ENCODE results near the gene SLC25A39.
"Not testable (repeated sequence)": the region's sequence is repeated elsewhere in the genome, so short reads cannot be mapped to it uniquely, and the experiment has no call there.

Gene SLC25A39, protein sequence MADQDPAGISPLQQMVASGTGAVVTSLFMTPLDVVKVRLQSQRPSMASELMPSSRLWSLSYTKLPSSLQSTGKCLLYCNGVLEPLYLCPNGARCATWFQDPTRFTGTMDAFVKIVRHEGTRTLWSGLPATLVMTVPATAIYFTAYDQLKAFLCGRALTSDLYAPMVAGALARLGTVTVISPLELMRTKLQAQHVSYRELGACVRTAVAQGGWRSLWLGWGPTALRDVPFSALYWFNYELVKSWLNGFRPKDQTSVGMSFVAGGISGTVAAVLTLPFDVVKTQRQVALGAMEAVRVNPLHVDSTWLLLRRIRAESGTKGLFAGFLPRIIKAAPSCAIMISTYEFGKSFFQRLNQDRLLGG

DNA sequence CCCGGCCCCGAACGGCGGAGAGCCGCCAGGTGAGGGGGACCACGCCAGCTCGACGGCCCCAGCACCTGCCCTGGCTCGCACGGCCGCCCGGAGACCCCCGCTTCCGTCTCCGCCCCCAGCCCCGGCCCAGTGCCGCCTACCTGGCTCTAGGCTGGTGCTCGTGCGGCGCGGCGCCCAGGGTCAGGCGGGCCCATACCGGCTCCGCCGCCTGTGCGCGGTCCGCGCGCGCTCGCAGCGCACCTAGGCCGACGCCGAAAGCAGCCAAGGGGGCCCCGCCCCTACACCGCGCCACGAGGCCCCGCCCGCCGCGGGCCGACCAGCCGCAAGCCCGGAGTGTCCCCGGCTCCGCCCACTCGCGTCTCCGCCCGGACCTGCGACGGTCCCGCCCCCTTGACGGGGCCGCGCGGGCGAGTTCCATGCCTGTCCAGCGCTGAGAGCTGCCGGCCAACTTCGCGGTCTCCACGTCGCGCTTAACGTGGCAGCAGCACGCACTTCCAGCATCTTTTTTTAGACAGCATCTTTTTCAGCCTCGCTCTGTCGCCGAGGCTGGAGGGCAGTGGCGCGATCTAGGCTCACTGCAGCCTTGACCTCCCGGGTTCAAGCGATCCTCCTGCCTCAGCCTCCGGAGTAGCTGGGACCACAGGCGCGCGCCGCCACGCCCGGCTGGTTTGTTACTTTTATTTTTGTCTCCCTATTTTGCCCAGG lies at the start of gene SLC25A39:
Gene SLC25A39, minus strand, starts transcription at position 253 of the 705 bp plus-strand sequence. CDS start 1,261 bp downstream, outside the sequence.
- DNase-seq = peak; percentile 81

DNA sequence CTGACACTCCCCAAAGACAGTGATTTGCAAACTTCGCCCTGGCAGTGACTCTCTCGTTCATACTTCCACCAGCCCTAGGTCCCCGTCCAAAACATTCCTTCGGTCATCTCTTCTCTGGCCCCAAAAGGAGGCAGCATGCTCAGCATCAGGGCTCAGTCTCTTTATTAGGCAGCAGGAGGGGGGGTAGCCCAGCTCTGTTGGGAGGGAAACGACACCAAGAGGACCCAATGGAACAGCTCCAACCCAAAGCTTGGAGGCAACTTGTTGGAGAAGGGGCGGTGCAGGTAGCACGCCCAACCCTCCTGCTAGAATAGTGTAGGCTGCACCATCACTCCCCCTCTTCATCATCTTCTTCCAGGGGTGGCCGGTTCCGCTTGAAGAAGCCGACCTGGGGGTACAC lies 47.4 kb upstream of the SLC25A39 start:
- no peak for DNase-seq

DNA sequence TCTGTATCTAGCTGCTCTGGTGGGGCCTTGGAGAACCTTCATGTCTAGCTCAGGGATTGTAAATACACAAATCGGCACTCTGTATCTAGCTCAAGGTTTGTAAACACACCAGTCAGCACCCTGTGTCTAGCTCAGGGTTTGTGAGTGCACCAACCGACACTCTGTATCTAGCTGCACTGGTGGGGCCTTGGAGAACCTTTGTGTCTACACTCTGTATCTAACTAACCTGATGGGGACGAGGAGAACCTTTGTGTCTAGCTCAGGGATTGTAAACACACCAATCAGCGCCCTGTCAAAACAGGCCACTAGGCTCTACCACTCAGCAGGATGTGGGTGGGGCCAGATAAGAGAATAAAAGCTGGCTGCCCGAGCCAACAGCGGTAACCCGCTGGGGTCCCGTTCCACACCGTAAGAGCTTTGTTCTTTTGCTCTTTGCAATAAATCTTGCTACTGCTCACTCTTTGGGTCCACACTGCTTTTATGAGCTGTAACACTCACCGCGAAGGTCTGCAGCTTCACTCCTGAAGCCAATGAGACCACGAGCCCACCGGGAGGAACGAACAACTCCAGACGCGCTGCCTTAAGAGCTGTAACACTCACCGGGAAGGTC lies 44.9 kb upstream of the SLC25A39 start:
- DNase-seq = not testable (repeated sequence)

DNA sequence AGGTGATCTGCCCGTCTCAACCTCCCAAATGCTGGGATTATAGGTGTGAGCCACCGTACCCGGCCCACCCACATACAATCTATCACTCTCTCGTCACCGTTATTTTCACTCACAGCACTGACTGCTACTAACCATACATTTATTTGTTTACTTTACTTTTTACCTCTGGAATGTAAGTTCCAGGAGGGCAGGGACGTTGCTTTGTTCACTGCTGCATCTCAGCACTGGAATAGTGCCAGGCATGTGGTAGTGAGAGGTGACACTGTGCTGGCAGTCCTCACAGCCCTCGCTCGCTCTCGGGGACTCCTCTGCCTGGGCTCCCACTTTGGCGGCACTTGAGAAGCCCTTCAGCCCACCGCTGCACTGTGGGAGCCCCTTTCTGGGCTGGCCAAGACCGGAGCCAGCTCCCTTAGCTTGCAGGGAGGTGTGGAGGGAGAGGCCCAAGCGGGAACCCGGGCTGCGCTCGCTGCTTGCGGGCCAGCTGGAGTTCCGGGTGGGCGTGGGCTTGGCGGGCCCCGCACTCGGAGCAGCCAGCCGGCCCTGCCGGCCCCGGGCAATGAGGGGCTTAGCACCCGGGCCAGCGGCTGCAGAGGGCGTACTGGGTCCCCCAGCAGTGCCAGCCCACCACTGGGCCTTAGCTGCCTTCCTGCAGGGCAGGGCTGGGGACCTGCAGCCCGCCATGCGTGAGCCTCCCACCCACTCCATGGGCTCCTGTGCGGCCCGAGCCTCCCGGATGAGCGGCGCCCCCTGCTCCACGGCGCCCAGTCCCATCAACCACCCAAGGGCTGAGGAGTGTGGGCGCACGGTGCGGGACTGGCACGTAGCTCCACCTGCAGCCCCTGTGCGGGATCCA lies 44.0 kb upstream of the SLC25A39 start:
- DNase-seq = not testable (repeated sequence)

DNA sequence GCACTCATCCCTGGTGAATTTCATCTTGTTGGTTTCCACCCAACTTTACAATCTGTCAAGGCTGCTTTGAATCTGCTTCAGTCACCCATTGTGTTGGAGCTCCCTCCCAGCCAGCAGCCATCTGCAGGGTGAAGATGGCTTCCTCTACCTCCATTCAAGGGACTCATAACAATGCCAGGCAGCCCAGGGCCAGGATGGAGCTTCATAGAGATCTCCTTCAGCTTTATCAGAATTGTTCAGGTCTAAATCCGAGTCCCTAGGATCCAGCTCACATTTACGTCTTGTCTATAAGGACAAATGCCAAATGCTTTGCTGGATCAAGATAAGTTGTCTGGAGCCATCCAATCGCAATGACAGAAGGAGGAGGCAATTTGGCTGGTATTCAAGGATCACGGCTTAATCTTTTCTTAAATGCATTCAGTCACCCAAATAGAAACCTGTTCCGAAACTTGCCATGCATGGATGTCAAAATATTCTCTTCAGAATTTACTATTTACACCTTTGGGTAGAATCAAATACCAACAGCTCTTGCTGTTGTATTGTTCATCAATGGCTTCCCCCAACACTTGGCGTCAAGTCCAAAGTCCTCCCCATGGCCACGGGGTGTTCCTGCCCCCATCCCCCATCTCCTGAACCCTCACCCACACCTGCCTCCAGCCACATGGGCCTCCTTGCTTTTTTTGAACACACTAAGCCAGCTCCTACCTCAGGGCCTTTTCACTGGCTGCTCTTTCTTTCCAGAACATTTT lies 42.8 kb upstream of the SLC25A39 start:
- peak; percentile 12 for DNase-seq

DNA sequence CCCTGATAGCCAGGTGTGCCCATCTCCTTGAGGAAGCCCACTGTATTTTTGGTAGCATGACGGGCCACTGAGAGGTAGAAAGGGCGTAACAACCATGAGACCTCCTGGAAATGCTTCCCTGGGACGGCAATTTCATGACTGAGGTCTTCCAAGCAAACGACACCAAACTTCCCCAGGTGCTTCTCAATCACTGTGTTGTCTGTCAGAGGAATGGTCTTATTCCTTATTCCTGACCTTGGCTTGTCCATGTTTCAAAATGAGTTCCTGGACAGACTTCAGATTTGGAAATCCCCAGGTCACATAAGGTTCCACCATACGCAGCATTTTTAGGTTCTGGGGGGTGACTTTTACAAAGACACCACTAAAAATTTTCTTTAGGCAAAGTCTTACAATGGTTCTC lies 40.4 kb upstream of the SLC25A39 start:
- DNase-seq = not testable (repeated sequence)

DNA sequence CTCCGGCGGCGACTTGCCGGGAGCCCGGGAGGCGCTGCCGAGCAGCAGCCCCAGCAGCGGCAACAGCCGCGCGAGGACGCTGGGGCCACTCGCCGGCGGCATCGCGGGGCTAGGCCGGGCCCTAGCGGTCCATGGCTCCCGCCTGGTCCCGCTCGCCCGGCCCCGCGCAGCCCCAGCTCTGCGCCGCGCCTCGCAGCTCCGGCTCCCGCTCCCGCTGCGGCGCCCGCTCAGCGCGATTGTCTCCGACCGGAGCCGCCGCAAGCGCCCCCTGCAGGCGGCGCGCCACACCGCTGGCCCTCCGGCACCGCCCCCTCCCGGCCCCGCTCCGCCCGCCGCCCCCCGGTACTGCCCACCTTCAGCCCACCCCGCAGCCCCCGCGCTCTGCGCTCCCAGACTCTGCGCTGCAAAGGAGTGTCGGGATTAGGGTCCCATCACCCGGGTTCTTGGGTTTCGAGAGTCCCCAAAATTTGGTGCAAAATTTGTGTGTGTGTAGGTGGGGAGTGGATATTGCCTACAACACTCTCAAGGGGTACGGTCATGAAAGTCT lies 39.1 kb upstream of the SLC25A39 start, which contains the start of gene FAM171A2:
Gene FAM171A2, minus strand, starts transcription at position 241 of the 547 bp plus-strand sequence. Its CDS starts 139 bp downstream, at position 102.
- DNase-seq = peak; percentile 42

DNA sequence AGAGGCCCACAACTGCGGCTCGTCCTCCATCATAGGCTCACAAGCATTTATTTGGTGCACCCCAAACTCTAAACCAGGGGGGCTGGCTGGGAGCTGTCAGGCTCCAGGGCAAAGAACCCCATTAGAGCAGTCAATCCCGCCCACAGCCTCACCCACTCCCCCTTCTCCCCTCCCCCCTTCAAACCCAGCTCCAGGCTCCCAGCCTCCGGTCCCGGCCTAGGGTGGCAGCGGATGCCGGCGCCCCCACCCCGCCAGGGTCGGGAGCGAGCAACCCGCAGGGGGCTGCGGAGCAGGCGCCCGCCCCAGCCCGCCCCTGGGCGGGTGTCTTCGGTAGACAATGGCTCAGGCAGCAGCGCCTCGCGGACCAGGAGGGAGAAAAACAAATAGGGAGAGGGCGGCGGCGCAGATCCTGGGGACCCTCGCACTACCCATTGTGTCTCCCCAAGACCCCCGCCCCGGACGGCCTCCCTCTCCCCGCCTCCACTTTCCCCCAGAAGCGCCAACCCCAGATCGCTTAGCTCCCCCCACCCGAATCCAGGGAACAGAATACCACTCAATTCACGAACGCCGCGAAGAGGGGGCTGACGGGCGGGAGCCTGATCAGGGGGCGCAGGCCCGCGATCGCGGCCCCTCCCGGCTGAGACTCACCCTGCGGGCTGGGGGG lies 38.5 kb upstream of the SLC25A39 start:
- peak; percentile 7 for DNase-seq

DNA sequence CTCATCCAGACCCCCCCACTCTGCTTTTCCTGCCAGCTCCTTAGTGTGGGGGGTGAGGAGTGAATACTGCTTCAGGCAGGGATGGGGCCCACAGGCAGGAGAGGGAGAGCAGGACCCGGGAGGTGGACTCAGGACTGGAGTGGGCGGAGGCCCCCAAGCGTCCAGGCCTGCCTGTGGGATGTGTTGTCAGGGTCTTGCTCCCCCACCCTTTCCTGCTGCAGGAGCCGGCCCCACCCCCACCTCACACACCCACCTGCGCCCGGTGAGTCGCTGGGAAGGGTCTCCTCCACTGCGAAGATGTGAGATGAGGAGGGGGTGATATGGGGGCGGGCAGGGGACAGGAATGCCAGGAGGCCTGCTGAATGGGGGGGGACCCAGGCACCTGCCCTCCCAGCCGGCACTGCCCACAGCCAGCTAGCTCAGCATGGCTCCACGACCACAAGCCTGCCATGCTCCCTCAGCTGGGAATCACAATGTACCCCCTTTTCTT lies 37.9 kb upstream of the SLC25A39 start:
- DNase-seq = no peak

DNA sequence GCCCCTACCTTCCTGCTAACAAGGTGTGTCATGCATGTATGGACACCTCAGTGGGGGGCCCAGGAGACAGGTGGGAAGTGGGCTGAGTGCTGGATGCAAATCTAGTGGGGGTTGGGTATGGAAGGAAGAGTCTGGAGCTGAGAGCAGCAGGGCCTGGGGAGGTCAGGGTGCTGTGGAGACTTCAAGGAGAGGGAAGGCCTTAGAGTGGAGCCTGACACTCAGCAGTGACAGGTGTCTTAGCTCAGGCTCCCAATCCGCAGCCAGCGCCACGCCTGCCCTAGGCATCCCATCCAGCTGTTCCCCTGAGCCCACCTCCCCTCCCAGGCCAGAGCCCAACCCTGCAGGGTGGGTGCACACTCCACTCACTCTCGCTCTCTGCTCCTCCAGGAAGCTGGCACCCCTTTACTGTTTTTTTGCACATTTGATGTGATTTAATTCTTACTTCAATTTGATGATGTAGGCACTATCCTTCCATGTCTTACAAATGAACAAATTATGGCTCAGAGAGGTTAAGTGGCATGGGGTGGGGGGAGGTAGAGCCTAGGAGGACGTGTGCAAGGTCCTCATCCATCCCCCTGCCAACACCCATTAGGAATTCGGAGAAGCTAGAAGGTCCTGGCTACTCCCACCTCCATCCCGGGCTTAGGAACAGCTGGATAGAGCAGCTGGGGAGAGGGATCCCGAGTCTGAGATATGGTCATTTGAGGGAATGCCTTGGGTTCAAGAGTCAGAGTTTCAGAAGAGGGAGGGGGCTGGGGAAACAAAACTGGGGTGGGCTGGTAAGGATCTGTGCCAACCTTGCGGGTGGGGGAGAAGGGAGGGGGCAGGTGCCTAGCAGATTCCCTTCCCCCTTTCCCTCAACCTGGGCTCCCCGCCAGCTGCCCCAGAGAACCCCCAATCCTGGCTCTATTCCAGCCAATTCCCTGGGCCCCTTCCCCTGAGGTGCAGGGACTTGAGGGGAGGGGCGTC lies 37.0 kb upstream of the SLC25A39 start:
- peak; percentile 27 for DNase-seq

DNA sequence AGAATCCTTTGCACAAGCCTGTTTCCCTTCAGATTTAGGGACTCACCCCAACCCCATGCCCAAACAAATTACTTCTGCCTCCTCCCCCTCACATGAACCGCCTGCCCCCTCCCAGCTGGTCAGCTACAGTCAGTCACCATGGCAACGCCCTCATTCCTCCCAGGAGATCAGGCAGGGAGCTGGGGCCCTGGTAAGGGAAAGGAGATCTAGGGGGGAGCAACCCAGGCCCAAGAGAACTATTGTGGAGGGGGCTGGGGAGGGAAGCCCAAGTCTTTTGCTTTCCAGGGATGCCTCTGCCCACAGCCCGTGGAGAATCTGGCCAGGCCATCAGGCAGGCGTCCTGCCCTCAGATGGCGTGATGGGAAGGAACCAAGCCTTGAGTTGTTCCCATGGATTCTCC lies 36.2 kb upstream of the SLC25A39 start:
- DNase-seq = no peak

DNA sequence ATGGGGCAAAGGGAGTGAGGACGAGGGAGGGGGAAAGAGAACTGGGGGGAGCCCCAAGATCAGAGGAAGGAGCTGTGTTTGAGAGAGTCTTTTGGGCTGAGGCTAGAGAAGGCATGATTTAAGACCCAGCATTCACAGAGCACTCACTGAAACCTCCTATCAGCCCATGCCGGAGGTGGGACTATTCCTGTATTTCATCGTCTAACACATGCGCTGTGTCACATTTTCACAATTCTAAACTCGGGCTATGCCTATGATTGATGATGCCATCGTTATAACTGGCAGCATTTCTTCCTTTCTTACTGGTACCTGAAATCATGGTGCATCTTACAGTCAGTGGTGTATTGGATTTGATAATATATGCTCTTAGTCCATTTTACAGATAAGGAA lies 35.5 kb upstream of the SLC25A39 start:
- no peak for DNase-seq

DNA sequence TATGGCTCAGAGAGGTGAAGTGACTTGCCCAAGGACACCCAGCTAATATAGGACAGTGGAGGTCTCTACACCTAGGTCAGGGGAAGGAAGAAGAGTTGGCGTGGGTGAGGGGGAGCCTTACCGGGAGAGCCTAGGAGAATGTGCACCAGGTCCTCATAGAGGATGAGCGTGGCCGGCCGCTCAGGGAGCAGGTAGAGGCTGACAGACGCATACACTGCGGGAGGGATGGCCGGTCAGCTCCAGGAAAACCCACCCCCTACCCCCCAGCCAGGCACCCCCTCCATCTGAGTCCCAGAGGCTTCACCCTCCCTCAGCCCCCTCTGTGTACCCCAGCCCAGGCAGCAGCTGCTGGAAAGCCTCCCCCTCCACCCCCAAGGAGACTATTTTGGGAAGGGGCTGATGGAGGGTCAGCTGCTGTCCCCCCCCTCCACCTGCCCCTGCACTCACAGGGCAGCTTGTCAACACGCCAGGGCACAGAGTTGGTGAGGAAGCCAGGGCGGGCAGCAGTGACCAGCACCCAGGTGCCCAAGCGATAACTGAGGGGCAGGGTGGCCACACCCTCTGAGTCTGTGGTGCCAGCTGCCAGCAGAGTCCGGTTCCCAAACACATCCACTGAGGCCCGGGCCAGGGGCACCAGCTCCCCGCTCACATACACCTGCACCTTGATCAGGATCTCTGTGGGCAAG lies 35.0 kb upstream of the SLC25A39 start:
- DNase-seq = no peak

DNA sequence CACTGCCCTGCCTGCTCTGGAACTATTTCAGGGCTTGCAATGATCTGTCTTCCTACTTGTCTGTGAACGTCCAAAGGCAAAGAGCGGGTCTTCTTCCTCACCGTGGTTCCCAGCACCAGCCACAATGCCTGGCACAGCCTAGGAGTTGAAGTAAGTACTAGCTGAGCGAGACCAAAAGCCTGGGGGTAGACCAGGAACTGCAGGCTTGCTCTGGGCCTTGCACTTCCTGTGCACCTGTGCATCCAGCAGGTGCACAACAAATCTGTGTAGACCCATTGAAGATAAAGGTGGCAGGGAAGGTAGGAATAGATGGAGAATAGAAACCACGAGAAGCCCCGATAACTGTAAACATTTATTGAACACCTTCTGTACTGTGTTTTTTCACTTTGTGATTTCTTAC lies 34.4 kb upstream of the SLC25A39 start:
- no peak for DNase-seq

DNA sequence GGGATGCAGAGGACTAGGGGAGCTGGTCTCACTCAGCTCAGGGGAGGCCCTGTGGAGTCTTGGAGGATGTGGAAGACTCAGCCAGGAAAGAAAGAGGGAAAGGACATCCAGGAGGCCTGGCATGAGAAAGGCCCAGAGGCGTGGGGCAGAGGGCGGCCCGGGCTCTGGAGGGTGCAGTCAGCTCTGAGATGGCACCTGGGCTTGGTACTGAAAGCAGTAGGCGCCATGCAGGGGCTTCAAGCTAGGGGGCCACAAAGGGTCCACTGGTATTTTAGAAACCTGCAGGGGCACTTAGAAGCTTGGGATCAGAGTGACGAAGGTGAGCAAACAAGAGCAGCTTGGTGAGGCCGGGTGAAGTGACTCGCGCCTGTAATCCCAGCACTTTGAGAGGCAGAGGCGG lies 33.4 kb upstream of the SLC25A39 start:
- DNase-seq = no peak

DNA sequence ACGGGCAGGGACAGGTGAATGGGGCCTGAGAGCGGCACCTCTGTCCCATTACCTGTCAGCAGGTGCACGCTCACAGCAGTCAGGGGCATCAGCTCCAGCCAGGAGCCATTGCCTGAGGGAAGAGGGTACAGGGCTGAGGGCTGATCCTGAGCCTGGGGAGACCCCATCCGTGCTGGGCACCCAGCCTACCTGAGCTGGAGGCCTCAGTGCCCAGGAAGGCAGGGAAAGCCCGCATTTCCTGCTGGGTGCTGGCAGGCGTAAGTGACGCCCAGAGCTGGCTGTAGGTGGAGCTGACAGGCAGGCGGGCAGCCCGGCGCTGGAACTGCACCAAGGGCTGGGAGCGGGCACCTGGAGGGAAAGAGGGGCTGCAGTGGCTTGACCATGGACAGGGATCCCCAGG lies 31.6 kb upstream of the SLC25A39 start:
- no peak for DNase-seq

DNA sequence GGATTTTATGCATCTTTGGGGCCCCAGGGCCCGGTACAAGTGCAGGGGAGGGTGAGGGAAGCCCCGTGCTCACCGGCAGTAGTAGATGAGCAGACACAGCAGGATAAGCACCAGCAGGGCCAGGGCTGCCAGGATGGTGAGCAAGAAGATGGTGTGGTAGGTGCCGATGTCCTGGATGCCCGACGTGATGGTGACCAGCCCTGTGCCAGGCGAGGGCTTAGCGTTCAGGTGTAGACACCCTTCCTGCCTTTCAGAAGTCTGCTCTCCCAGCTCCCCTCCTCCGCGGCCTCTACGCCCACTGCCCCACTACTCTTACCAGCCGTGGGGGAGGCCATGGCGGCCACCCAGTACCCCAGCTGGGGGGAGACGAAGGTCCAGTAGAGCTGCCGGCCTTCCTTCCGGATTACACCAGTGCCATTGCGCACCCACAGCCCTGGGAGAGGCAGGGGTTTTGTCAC lies 31.0 kb upstream of the SLC25A39 start:
- no peak for DNase-seq

DNA sequence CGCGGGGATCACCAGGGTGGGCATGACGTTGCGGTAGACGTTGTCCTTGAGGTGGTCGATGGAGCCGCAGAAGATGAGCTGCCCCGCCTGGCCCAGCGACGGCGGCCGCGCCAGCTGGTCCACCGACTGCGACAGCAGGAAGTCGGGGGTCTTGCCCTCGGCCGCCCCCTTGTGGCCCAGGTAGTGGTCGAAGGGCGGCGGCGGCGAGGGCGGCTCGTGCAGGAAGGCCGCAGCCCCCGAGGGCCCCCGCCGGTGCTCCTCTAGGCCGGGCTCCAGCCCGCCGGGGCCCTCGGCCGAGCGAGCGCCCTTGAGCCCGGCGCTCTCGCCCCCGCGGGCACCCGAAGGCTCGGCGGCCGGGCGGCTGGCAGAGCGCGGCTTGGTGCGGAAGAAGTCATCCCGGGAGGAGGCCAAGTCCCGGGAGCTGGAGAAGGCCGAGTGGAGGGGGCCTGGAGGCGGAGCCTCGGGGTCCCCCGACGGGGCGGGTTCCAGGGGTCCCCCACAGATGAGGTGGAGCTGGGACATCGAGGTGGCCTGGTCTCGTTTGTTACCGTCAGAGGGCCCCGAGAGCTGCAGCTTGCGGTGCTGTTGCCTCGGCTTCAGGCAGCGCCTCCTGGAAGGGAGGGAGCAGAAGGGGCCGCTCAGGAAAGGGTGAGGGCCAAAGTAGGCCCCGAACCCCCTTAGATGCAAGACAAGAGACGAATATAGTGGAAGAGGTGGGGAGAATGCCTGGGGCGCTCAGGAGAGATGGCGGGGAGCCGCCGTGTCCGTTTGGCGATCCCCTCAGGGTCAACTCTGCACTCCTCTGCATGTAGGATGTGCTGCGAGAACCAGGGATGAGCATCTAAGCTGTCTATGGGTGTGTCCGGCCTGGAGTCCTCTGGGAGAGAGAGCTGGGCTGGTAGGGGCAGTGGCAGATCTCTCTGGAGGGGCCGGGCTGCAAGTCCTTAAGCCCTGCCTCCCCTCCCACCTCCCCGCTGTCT lies 30.2 kb upstream of the SLC25A39 start:
- DNase-seq = no peak

Data from DMS79 treated with DMSO at 0.1 percent for 48 hours (cell line).